Suppressor macrophage (primary cell): Measurements from ENCODE around the gene KIAA1614.

Source experiments
- DNase-seq, 4 experiments: peaks; one replicate each; pipeline ENCODE4 v3.0.0-alpha.2; 2020 to 2022

The KIAA1614 gene

DNA sequence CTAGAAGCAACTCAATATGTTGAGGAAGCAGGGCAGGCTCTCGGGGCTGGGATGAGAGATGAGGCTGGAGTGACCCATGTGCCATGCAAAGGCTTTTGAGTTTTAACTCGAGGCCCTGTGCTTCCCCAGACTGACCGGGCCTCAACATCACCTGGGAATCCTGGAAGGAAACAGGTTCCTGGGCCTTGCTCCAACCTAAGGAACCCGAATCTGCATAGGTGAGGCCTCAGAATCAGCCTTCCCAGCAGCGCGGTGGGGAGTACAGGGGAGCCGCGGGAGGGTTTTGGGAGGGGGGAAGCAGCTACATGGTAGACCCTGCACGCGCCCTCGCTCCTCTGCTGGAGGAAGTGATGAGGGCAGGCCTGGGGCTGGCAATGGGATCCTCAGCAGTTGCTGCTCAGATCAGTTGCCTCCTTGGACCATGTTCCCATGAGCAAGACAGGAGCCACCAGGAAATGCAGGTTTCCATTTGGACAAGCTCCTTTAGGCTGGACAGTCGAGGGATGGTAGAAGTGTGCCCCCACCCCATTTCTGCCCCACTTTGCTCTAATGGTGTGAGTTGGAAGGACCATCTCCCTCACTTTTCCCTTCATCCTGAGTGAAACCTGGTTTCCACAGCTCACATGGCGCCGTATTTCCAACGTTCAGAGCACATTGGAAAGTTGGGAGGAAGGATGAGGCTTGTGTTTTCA is 4.5 kb upstream of the KIAA1614 start:
- no peak for DNase-seq

DNA sequence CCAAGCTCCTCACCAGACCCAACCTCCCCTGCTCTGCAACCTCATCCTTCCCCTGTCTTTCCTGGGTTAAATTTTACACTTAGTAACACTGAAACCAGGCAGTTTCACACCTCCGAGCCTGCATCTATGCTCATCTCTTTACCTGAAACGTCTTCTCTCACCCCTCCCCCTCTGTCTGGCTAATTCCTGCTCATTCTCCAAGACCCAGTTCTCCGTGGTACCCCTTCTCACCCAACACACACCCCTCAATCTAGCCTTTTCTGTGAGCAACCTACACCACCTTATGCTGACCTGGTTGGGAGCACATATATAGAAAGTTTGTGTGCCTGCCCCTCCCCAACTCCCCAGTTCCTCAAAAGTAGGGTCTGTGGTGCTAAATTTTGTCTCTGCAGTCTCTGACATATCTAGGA is 3.7 kb upstream of the KIAA1614 start:
- DNase-seq, result no peak

DNA sequence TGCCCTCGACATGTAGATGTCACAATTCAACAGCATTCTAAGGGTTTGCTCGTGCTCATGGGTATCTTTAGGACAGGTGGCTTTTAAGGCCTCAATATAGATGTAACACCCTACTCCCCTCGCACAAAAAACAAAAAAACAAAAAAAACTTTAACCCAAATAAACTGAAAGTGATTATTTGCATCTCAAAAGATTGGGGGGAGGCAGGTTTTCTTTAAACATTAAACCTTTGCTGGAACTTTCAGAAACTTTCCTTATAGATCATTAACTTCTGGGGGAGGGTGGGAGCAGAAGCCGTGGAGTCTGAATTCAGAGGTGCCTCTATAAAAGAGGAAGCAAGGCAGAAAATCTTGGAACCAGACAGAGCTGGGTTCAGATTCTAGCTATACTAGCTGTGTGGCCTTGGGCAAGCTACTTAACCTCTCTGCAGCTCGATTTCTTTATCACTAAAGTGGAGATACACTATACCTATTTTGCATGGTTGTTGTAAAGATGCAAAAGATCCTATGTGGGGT is 3.2 kb upstream of the KIAA1614 start:
- no peak for DNase-seq

DNA sequence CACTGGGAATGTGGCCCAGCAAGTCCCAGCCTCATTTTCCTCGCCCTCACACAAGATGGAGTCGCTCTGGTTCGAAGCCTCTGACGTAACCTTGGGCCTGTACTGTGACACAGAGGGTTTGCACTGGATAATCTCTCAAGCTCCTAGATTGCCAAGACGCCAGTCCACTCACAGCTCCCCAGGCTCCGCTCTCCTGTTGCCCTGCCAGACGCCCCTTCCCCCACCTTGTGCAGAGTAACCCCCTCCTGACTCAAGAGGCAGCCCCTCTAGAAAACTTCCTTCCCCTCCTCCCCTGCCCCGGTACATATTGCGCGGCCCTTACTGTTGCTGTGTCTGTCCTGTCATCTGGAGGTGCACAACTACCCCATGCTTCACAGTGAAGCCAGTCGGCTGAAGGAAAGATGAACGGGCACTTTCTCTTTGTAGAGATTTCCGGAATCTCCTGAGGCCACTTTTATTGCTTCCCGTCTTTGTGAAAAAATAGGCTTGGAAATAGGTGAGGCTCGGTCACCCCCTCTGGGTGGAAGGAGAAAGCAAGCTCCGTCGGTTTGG is 981 bp upstream of the KIAA1614 start:
- no peak for DNase-seq

DNA sequence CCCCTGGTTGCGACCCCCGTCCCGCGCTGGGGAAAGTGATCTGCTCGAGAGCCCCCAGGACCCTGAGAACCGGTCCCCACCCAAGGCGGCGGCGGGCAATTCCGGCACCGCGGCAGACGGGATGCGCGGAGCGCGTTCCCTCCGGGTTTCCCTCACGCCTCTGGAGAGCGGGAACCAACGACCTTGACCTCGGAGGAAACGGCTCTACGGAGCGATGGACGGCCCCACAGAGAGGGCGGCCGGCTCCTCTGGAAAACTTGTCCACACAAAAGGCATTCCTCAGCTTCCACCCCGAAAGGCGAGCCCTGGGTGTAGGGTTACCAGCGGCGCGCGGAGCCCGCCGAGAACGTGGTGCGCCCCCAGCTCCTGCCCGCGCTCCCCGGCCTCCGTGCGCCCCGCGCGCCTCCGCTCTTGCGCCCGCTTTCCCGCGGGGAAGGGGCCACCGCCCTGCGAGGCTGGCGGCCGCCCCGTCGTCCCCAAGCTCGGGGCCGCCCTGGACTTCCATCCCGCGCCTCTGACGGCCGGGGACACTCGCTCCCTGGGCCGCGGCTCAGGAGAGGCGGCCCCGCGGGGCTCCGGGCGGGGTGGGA is 391 bp upstream of the KIAA1614 start:
- peak in 2 of 4 experiments; percentile 31 to 41 for DNase-seq

DNA sequence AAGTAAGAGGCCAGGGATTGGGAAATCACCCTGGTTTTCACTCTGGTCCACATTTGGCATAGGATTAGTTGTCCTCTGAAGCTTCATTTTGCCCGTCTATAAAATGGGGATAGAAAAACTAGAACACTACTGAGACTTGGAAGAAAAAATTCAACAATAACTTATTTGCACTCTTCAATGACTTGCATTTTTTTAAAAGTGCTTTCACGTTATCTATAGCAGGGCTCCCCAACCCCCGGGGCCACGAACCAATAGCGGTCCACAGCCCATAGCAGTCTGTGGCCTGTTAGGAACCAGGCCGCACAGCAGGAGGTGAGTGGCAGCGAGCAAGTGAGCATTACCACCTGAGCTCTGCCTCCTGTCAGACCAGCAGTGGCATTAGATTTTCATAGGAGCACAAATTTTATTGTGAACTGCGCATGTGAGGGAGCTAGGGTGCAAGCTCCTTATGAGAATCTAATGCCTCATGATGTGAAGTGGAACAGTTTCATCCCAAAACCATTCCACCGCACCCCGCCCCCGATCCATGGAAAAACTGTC is 2.8 kb downstream of the KIAA1614 start:
- DNase-seq, result no peak

DNA sequence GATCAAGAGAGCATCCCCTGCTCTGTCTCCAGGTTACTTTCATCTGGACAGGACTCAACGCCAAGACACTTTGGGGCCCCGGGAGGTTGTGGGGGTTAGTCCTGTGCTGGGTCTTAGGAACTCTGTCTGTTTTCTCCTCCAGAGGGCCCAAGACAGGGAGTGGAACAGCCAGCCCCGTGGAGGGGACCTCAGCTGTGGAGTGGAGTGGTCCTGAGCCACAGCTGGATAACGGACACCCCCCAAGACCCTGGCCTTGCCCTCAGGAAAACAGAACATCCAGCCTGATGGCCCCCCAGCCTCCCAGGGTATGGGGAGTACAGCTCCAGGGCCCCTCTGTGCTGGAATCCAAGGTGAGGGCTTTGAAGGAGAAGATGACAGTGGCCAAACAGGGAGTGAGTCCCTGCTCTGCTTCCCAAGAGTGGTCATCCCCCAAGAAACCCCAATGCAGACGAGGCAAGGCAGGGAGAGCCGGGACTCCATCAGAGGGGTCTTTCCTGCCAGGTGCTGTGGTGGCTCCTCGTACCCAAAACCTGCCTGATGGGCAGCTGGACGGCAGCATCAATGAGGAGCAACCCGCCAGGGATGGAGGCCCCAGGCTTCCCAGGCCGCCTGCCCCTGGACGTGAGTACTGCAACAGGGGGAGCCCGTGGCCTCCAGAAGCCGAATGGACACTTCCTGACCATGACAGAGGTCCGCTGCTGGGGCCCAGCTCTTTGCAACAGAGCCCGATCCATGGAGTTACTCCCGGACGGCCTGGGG is 3.5 kb downstream of the KIAA1614 start:
- DNase-seq, result no peak

DNA sequence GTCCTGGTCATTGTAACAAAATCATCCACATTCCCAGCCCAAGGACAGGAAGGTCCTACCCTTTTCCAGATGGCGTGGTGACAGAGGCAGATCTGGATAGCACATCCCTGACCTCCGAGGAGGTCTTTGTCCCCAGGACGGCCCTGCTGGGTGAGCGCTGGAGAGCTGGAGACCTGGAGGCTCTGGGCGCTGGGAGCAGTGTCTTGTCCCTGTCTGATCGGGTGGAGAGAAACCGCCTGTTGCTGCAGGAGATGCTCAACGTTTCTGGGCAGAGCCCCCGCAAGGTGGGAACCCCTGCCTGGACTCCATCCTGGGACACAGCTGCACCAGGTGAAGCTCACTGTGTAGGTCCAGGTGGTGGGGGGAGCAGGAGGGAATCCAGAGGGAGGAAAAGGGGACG is 4.1 kb downstream of the KIAA1614 start:
- DNase-seq, result no peak

DNA sequence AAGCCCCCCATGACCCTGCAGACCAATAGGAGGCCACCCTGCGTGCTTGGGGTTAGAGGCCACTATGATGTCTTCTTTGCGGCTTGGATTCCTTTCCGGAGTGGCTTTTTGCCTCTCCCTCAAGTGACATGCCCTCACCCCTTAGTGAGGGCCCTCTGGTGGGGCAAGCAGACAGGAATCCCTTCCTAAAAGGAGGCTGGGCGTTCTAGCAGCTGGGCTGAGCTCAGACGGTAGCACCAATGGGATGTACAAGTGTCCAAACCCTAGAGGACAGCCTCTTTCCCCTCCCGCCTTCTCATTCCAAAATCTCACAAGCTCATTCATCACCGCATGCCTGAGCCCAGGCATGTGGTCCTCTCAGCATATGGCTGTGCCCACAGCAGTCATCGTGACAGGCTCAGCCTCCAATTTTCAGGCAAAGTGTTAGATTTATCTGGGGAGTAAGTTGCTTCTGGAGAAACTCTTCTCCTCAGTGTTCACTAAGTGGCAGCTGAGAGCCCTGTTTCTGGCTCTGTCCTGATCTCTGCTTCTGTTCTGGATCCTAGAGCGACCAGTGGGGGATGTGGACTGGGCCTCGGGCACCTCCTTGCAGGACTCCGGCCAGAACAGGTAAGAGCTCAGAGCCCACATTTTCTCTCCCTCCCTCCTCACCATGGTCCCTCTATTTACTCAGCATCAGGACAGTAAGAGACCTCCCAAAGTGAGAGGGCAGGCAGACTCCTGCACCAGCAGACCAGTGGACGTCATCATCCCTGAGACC is 4.8 kb downstream of the KIAA1614 start:
- DNase-seq, result peak in 2 of 4 experiments; percentile 25 to 32

DNA sequence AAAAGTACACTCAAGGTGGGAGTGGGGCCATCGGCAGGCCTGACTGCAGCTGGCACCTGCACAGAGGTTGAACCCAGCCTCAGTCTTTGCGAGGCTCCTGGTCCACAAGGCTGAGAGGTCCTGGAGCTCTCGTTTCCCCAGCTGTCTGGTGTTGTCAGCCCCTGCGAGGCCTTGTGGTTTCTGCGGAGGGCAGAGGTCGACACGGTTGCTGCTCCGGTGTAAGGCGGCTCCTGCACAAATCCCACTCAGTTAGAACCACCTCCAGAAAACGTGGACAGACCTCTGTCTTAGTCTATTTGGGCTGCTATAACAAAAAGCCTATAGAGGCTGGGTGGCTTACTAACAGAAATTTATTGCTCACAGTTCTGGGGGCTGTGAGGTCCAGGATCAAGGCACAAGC is 5.8 kb downstream of the KIAA1614 start:
- no peak for DNase-seq

DNA sequence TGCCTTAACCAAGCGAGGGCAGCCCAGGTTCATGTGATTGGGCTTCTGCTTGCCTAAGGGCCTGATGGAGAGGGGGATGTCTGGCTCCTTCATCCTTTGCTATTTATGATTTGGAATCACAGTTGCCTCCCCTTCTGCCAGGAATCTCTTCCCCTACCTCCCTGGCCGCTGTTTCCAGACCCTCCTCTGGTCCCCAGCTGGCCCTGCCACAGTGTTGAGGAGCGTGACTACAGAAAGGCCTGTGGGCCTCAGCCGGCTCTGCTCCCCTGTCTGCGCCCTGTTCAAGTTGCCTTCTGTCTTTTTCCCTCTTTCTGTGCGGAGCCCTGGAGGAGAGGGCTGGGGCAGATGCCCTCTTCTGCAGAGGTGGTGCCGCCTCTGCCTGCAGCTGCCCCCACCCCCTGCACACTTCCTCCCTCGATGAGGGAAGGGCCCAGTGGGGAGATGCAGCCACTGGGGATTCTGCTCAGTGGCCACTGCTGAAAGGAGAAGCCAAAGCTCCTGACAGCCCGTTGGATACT is 6.5 kb downstream of the KIAA1614 start:
- DNase-seq, result peak in 1 of 4 experiments; percentile 15

DNA sequence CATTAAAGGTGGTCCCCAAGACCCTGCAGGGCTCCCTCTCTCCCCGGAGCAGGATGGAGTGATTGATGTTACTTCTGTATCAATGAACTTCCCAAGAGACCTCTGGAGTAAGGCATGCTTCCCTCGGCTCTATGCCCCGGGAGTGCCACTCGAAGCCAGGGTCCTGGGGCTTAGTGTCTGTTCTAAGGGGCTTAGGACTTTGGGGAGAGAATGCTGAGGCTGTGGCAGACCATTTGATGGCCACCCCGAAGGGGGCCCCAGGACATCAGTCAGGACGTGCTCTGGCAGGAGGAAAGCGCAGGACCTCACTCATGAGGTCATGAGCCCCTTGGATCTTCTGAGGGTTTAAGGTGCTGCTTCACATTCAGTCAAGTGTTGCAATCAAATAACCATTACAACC is 7.5 kb downstream of the KIAA1614 start:
- no peak for DNase-seq

DNA sequence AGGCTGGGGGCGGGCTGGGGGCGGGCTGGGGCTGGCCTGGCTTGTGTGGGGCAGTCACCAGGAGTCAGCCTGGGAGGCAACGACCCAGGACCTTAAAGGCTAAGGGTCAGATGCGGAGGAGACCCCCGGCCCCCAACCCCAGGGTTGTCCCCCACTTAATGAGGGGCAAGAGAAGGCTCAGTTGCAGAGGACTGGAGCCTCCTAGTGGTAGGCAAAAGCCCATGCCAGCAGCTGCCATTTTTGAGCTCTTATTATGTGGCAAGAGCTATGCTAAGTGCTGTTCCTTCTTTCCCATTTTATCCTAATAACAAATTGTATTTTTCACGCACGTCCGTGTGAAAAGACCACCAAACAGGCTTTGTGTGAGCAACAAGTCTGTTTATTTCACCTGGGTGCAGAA is 8.0 kb downstream of the KIAA1614 start:
- DNase-seq, result peak in 1 of 4 experiments; percentile 37

DNA sequence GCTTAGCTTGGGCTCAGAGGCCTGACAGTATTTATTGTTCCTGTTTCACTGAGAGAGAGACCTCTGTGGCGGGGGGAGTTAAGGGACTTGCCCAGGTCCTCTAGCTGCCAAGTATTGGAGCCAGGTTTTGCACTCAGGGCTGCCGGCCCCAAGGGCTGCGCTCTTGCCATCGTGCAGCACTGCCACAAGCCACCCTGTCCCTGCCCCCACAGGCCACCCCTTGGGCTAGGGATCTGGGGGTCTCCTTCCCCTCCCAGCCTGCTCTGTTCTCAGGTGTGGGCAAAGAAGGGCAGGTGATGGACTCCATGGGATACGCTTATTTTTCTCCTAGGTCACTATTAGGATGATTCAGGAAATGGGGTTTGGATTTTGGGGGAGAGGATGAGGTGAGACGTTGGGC is 8.7 kb downstream of the KIAA1614 start:
- DNase-seq, result no peak

DNA sequence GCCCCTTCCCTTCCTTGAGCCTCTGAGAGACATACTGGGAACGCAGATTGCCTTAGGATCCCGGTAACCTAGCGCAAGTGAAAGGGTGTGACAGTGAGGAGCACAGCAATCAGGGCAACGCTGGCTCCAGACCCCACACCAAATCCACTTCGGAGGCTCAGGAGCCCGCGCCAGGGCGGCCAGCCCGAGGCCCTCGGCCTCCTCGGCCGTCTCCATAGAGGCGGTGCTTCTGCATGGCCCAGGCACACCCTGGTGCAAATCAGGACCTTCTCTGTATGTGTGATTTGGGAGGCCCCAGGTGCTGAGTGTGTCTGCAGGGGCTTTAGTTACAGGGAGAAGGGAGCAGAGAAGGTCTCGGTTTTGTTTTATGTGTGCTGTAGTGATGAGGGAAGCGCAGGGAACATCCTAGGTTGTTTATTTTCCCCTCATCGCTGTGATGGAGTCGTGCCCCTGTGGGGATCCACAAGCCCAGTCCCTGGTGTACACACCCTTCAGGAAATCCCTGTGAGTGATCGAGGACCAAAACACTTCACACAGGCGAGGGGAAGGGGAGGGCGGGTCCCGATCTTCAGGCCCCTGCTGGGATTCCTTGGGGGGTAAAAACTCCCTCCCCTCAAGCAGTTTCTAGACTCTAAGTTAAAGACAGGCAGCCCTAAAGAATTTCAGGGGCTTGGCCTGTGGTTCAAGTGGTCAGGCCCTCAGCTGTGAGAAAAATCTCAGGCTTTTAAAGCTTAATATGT is 9.4 kb downstream of the KIAA1614 start:
- no peak for DNase-seq

DNA sequence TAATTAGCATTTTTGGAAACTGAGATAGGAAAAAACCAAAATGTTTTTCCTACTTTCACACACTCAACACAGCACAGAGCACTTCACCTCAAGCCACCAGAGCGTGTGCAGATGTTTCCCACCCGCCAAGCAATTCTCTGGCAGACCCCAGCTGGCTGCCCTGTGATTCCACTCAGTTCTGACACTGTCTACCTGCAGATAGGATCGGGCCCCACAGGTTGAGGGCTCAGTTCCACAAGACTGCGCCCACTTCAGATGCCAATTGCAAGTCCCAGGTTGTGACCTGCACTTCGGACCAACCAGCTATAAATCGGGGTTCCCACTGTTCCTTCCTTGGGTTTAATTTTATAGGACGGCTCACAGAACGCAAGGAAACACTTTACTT is 9.9 kb downstream of the KIAA1614 start:
- no peak for DNase-seq

DNA sequence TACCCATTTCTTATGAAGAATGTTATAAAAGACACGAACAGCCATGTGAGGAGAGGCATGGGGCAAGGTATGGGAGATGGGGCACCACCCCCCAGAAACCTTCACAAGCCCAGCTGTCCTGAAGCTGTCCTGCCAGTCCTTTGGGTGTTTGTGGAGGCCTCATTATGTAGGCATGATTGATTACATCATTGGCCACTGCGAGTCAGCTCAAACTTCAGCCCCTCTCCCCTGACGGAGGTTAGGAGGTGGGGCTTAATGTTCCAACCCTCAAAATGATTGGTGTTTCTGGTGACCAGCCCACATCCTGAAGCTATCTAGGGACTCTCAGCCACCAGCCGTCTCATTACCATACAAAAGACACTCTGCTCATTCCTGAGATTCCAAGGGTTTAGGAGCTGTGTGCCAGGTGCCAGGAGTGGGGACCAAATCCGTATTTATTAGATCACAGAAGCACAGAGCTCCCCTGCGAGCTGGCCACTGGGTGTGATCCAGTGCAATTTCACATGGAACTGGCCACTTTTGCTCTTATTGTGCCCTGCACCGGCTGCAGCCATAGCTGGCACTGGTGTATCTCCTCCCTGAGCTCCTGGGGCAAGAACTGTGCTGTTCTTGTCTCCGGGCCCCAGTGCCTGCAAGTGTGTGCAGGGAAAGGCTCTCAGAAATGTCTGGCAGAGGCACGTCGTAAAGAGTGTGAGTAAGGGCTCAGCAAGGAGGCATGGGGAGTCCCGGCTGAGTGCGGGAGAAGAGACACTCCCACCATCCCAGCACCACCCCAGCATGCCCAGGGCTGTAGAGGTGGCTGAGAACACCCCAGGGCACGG is 10.5 kb downstream of the KIAA1614 start:
- no peak for DNase-seq

DNA sequence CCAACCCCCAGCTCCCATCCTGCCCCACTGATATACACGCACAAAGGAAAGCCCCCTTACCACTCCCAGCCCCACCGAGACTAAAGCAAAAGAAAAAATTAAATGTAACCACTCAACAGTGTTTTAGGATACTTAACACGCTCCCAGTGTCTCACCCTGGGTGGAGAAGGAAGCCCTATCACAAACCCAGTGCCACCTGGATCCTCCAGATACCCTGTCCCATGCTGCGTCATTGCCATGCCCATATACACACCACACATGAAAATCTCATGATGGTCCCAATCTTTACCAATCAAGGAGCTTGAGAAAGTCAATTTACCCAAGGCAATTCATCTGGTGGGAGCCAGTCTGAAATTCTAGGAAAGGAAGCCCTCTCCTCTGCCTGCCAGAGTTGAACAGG is 11.2 kb downstream of the KIAA1614 start:
- DNase-seq, result no peak

DNA sequence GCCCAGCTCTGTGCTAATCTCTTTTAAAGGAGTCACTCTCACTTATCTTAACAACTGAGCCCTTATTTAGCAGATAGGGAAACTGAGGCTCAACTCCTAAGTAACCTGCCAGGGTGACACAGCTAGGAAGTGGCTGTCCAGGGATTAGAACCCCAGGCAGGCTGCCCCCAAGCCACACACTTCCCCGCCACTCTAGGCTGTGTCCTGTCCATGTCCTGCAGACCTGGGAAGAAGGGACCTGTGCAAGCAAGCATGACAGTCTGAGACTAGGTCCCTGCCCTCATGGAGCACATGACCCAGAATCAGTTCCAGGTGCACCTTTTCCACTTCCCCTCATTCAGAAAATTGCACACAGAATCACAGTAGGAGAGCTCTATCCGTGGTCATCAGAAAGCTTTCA is 12.2 kb downstream of the KIAA1614 start:
- no peak for DNase-seq

DNA sequence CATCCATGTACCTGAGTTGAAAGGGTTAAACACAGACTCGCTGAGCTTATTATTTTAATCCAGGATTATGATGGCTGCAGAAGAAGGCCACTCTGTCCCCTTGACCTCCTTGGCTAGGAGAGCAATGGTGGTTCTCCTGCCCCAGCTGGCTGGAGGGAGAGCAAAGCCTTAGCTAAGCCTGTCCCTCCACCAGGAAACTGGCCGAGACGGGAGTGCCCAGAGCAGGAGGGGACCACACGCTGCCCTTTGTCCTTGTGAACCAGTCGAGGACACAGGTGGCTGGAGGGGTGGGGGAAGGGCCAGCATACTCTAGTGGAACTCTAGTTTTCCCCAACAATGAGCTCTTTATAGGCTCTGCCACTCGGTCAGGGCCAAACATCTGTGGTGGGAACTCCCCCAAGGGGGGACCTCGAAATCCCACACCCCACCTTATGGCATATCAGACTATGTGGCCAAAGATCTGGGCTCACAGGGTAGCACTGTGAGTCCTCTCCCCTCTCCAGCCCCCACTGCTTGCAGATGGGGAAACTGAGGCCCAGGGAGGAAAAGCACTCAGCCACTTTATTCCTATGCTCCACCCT is 12.9 kb downstream of the KIAA1614 start:
- no peak for DNase-seq
